OCI-M2 (cell line): Measurements from ENCODE around the gene GALNTL6.

Source experiments
- DNase-seq: peaks from one replicate; lab custom pipeline; 2025; ENCODE audit not compliant: unreplicated experiment; lab: John Stamatoyannopoulos, UW

The GALNTL6 gene

DNA sequence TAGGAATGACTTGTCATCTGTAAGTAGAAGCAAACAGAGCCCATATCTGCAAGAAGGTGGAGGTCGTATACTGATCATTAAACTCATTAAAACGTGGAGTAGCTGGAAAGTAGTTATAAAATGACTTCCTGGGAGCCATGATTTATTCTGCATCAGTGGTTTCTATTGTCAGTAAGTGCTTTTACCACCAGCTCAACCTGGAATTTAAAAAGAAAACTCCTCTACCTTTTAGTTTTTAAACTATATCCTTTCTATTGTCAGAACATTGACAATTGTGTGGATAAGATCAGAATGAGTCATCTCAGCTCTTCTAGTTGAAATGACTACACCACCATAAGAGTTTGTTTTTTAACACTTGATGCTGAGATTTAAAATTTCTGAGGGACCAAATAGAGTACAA is 704.2 kb downstream of the GALNTL6 start:
- DNase-seq = no peak

DNA sequence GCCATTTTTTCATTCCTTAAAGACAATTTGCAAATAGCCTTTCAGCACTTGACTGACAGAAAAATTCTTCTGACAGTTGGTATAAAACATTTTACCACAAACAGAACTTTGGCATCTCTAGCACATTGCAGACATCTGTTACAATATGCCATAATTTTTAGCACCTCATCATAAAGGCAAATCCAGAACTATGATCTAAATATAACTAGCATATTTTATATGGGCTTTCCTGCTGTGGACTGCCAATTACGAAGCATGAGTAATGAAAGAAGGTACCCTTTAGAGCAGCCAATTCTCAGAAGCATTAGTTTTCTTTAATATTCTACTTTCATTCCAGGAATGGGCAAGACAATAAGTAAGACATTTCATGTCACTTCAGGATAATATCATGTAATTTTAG is 708.0 kb downstream of the GALNTL6 start:
- no peak for DNase-seq

- DNase-seq = no peak
Observed at GRCh38 chr4:172521680-172522079, 708.5 kb downstream of the GALNTL6 start.

DNA sequence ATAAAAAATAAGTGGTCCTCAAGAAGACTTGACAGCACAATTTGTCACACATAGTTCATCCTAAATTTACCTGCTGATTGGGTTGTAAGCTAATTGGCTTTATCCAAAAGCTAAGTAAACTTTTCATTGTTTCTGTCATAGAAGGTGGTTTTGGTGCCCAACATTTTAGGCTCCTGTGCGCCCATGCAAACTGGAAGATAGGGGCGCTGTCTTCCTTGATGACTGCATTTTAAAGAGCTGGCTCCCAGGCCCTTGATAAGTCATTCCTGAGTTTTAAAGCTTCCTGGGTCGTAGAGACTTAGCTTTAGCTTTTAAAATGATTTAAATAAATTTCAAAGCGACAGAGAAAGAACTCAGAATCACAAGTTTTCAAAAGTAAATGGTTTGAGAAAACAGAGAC is 730.0 kb downstream of the GALNTL6 start:
- no peak for DNase-seq

GRCh38 chr4:172546782-172547181 is 733.6 kb downstream of the GALNTL6 start:
- no peak for DNase-seq

DNA sequence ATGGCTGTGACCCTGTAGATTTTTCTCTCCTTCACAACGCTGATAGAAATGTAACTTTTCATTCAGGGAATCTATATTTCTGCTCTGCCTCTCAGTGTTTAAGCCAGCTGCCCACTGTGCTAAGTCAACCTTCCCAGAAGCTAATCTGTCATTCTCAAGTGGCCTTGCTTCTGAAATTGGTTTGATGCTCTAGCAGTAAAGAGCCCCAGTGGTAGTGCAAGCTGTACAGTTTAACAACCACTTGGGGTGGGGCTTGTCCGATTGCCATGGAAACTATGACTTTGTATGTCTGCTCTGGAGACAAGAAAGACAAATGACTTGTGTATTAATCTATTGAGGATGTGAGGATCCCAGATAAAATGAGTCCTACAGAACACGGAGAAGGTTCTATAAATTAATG is 734.5 kb downstream of the GALNTL6 start:
- no peak for DNase-seq

DNA sequence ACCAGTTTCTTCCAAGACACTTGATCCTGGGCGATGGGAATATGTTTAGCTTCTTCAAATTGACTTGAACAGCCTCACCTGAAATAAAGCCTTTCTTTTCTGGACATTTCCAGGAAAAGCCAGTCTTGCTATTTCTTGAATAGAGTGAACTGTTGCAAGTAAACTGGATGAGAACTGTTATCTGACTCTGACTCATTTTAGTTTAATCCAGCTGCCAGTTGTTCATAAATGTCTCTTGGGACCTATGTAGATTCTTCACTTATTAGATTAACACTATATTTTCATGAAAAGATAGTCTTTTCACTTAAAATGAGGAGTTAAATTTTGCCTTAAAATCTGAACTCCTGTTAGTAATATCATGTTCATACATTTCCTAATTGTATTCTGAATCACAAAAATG is 740.0 kb downstream of the GALNTL6 start:
- no peak for DNase-seq

- DNase-seq = no peak
Observed at GRCh38 chr4:172554588-172554987, 741.4 kb downstream of the GALNTL6 start.

DNA sequence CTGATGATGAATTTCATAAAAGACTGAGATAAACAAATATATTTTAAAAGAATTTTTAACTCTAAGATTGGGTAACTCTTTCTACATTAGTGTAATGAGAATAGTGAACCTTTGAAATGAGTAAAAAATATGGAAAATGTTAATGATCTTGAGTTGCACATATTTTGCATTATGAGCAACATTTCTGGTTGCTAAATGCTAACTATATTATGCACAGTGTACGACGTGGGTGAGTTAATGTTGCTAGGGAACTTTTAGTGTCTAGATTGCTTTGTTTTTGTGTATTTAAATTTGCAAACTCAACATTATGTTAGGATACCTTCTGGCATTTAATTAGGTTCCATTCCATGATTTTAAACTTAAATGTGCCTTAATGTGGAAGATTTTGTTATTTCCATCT is 742.5 kb downstream of the GALNTL6 start:
- DNase-seq = no peak

DNA sequence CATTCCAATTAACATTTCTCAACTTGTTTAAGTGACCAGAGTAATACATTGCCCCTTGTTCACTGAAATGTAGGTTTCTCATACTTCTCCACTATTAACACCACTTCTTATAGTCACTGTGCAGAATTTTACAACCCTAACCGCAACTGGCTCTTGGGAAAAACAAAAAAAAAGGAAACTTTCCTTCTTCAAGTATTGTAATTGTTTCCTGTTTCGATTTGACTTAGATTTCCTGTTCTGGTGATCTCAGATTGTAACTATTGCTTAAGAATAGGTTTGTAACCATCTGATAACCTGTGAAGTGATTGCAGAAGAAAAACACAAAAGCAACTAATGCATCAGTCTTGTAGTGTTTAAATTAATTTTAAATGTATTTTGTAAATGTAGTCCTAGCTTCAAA is 760.7 kb downstream of the GALNTL6 start:
- DNase-seq = no peak

DNA sequence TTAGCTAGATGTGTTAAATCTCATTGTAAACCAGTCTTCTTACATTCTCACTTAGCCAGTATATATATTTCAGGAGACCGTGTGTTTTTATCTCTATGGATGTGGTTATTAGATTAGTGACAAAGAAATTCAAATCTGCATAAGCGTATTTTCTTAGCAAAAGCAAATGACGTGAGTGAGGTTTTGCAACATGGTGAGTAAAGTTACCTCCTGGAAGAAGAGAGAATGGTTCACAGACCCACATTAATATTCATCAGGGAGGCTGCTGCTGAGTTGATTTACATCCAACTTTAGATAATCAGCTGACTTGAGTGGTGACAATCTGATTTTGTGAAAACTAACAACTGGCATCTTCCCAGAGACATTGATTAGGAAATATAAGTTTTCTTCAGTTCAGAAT is 765.5 kb downstream of the GALNTL6 start:
- DNase-seq = no peak

- DNase-seq = no peak
Observed at GRCh38 chr4:172584816-172585215, 771.6 kb downstream of the GALNTL6 start.

DNA sequence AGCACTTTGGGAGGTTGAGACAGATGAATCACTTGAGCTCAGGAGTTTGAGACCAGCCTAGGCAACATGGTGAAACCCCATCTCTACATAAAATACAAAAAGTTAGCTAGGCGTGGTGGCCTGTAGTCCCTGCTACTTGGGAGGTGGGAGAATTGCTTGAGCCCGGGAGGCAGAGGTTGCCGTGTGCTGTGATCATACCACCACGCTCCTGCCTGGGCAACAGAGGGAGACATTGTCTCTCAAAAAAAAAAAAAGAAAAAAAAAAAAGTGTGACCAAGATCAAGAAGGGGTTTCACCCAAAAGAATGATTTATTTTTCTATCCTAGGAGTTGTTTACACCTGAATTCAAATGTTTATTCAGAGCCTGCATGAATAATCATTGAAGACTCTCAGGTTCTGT is 783.0 kb downstream of the GALNTL6 start:
- DNase-seq = no peak

DNA sequence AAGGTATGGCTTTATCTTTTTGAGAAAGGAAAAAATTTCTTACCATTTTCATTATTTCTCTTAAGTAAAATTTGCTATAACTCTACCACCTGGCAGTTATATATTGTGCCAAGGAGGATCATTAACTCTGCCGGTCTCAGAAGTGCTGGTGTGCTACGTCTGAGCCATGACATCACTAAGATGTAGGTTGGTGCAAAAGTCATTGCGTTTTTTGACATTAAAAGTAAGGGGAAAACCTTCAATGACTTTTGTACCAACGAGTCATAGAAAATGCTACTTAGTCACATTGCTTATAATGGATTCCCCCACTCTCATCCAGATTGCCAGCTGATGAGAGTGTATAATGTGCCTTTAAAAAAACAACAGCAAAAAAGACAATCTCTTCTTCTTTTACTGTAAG is 786.4 kb downstream of the GALNTL6 start:
- no peak for DNase-seq

- DNase-seq = no peak
Observed at GRCh38 chr4:172601195-172601594, 788.0 kb downstream of the GALNTL6 start.

DNA sequence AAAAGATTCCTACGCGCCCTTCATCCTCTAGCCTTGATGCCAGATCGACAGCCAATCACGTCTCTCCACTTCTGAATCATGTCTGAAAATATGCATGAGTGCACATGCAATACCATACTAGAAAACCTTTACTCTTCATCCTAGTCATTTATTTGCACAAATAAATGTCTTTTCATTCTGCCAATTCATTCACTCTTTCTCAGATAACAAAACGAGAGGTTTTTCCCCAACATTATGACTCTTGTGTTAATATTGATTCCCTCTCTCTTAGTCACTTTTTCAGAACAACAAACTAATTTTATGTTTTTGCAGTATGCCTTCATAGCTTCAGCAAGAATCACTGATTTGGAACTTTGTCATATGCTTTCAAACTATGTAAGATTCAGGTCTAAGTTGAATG is 806.0 kb downstream of the GALNTL6 start:
- no peak for DNase-seq

- no peak for DNase-seq
Observed at GRCh38 chr4:172619798-172620197, 806.6 kb downstream of the GALNTL6 start.

GRCh38 chr4:172628263-172628662 is 815.1 kb downstream of the GALNTL6 start:
- DNase-seq = no peak

DNA sequence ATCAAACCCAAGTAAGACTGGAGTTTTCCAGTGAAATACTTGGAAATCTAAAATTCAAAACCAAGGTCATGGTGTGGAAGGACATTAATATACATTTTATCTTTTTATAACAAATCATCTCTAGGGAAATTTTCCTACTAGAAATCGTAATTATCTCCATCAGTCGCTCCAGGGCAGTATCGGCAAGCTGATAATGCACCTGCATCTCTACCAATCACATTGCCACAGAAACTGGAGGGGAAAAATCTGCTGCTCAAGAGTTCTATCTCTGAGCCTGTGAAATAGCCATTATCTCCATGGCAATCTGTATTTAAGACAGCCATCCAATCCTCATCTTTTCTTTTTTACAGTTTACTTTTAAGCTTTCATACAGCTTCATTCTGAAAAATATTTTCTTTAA is 817.1 kb downstream of the GALNTL6 start:
- DNase-seq = no peak

- DNase-seq = no peak
Observed at GRCh38 chr4:172631832-172632231, 818.6 kb downstream of the GALNTL6 start.

DNA sequence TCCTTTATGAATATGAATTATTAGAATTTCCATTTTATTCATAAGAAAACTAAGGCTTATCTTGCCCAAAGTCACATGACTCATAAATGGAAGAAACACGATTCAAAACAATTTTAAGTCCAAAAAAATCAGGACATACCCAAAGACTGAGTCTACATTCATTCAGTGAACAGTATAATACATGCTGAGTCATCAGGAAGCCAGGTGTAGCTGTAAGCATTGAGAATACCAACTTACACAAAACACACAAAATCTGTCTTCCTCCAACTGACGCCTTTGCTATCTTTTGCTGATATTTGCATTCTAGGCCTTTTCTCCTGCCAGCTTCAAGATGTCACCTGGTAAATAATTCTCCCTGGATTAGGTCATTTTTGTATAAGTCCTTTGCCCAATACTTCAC is 835.3 kb downstream of the GALNTL6 start:
- no peak for DNase-seq

DNA sequence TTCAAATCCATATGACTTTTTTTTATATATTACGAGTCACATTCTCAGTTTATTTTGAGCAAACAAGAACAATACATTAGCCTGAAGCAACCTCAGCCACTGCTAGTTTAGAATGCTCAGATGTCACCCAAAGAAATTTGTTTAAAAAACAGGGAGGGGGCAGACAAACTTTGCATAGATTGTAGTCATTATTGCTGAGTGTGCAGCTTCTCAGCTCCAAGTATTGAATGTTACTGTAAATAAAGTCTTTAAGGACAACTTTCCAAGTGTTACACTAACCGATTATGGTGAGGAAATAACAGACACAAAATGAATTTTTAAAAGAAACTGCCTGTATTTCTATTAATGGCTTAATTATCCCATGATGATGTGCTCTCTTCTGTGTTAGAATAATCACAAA is 835.9 kb downstream of the GALNTL6 start:
- DNase-seq = no peak

- DNase-seq = no peak
Observed at GRCh38 chr4:172650758-172651530, 837.7 kb downstream of the GALNTL6 start.
